Measurements from ENCODE around the gene SLIT2.

The SLIT2 gene

GRCh38 chr4:20299515-20299914 is 47.8 kb downstream of the SLIT2 start:
- DNase-seq (ENCODE audit: low read depth), result no peak

- no peak for DNase-seq (ENCODE audit: low read depth)
These were observed 49.5 kb downstream of the SLIT2 start for GRCh38 chr4:20301161-20301560.

Data from stimulated activated CD8-positive, alpha-beta memory T cell treated with anti-CD3 and anti-CD28 coated beads, Interleukin-7, amount 100 ng/mL, for 24 hours (primary cell).